H9 (cell line): ENCODE results near the gene RASAL1. TPM values are rescaled to one million over a fixed set of nuclear protein-coding genes. Genes with fewer than 3 reads are reported as not detected.

Experiments
- DNase-seq: peaks from one replicate; pipeline ENCODE4 v3.0.0-alpha.2; 2017
- H2AFZ ChIP-seq: one replicate; pipeline ENCODE4 v1.6.1; 2013; ENCODE audit warnings: mild to moderate bottlenecking, low read length, control low read depth, moderate library complexity
- H2AK5ac ChIP-seq: 2 replicates; pipeline ENCODE4 v1.6.1; 2013; ENCODE audit warnings: low read length, control low read depth, mixed read lengths; ENCODE audit not compliant: insufficient read length
- H2BK120ac ChIP-seq: one replicate; pipeline ENCODE4 v1.6.1; 2013; ENCODE audit warnings: low read depth, mild to moderate bottlenecking, low read length, control low read depth, inconsistent platforms; ENCODE audit not compliant: poor library complexity, severe bottlenecking
- H2BK12ac ChIP-seq: 2 replicates; pipeline ENCODE4 v1.6.1; 2013; ENCODE audit warnings: low read length, control low read depth, mixed read lengths, low read depth; ENCODE audit not compliant: insufficient read length
- H2BK15ac ChIP-seq: 2 replicates; pipeline ENCODE4 v1.6.1; 2013; ENCODE audit warnings: low read depth, low read length, control low read depth
- H2BK20ac ChIP-seq: one replicate; pipeline ENCODE4 v1.6.1; 2013; ENCODE audit warnings: low read depth, mild to moderate bottlenecking, low read length, control low read depth, inconsistent platforms; ENCODE audit not compliant: poor library complexity, severe bottlenecking
- H2BK5ac ChIP-seq: 2 replicates; pipeline ENCODE4 v1.6.1; 2013; ENCODE audit warnings: low read length, control low read depth, mixed read lengths; ENCODE audit not compliant: insufficient read length
- H3K14ac ChIP-seq: 2 replicates; pipeline ENCODE4 v1.6.1; 2013; ENCODE audit warnings: low read length, control low read depth; ENCODE audit not compliant: insufficient read depth
- H3K18ac ChIP-seq: 2 replicates; pipeline ENCODE4 v1.6.1; 2013; ENCODE audit warnings: low read depth, mild to moderate bottlenecking, mixed read lengths, low read length, control low read depth; ENCODE audit not compliant: insufficient read length
- H3K23ac ChIP-seq: 2 replicates; pipeline ENCODE4 v1.6.1; 2013; ENCODE audit warnings: low read length, control low read depth, mixed read lengths, low read depth; ENCODE audit not compliant: insufficient read length
- H3K23me2 ChIP-seq: 2 replicates; pipeline ENCODE4 v1.6.1; 2013; ENCODE audit warnings: low read depth, mild to moderate bottlenecking, mixed read lengths, low read length, control low read depth; ENCODE audit not compliant: insufficient read length, poor library complexity, severe bottlenecking
- H3K27ac ChIP-seq: 2 replicates; pipeline ENCODE4 v1.5.1; 2013; ENCODE audit warnings: low read length, control low read depth, mixed read lengths, low read depth; ENCODE audit not compliant: insufficient read length
- H3K27me3 ChIP-seq: 2 replicates; pipeline ENCODE4 v1.6.1; 2013; ENCODE audit warnings: low read length, control low read depth, inconsistent platforms; ENCODE audit not compliant: insufficient read depth
- H3K4ac ChIP-seq: 2 replicates; pipeline ENCODE4 v1.6.1; 2013; ENCODE audit warnings: low read depth, mild to moderate bottlenecking, control low read depth, inconsistent platforms, low read length, moderate library complexity
- H3K4me1 ChIP-seq: 2 replicates; pipeline ENCODE4 v1.6.1; 2013; ENCODE audit warnings: low read length, control low read depth, inconsistent platforms; ENCODE audit not compliant: insufficient read depth
- H3K4me2 ChIP-seq: 2 replicates; pipeline ENCODE4 v1.6.1; 2013; ENCODE audit warnings: low read length, control low read depth, mixed read lengths; ENCODE audit not compliant: insufficient read length, insufficient read depth
- H3K56ac ChIP-seq: 2 replicates; pipeline ENCODE4 v1.6.1; 2013; ENCODE audit warnings: low read depth, mild to moderate bottlenecking, mixed read lengths, low read length, control low read depth; ENCODE audit not compliant: insufficient read length
- H3K79me1 ChIP-seq: 2 replicates; pipeline ENCODE4 v1.6.1; 2013; ENCODE audit warnings: low read depth, mild to moderate bottlenecking, moderate library complexity, low read length, control low read depth, inconsistent platforms; ENCODE audit not compliant: insufficient read depth, poor library complexity, severe bottlenecking
- H3K79me2 ChIP-seq: 2 replicates; pipeline ENCODE4 v1.6.1; 2013; ENCODE audit warnings: low read length, control low read depth, inconsistent platforms; ENCODE audit not compliant: insufficient read depth
- H3K9ac ChIP-seq: 2 replicates; pipeline ENCODE4 v1.6.1; 2013; ENCODE audit warnings: low read length, control low read depth, mixed read lengths; ENCODE audit not compliant: insufficient read length; ENCODE audit errors: extremely low read depth
- H3K9me3 ChIP-seq: one replicate; pipeline ENCODE4 v1.6.1; 2013; ENCODE audit warnings: low read depth, low read length, inconsistent platforms; ENCODE audit not compliant: control insufficient read depth
- H3T11ph ChIP-seq: one replicate; pipeline ENCODE4 v1.6.1; 2013; ENCODE audit warnings: mild to moderate bottlenecking, low read length, control low read depth, inconsistent platforms
- H4K20me1 ChIP-seq: one replicate; pipeline ENCODE4 v1.6.1; 2013; ENCODE audit not compliant: control insufficient read depth, insufficient read length, insufficient read depth
- H4K5ac ChIP-seq: 2 replicates; pipeline ENCODE4 v1.6.1; 2013; ENCODE audit warnings: low read depth, mild to moderate bottlenecking, mixed read lengths, low read length, control low read depth; ENCODE audit not compliant: insufficient read length
- H4K8ac ChIP-seq: replicated peaks from 2 replicates; pipeline ENCODE4 v1.6.1; 2013; ENCODE audit warnings: low read length, control low read depth, mixed read lengths, low read depth; ENCODE audit not compliant: insufficient read length
- H4K91ac ChIP-seq: 2 replicates; pipeline ENCODE4 v1.6.1; 2013; ENCODE audit warnings: low read depth, mild to moderate bottlenecking, moderate library complexity, mixed read lengths, low read length, control low read depth; ENCODE audit not compliant: insufficient read length
- H3K27ac Mint-ChIP-seq, 3 experiments: 2 replicates in 2 of 3; 3 replicates in 1 of 3; pipeline ENCODE4 v1.8.0; 2020 to 2021; ENCODE audit warnings: mixed read lengths in 3 of 3, mild to moderate bottlenecking in 1 of 3, moderate library complexity in 1 of 3
- H3K27me3 Mint-ChIP-seq: 2 replicates; pipeline ENCODE4 v1.8.0; 2021; ENCODE audit warnings: low read depth, mild to moderate bottlenecking, moderate library complexity, mixed read lengths
- H3K36me3 Mint-ChIP-seq, 3 experiments: 2 replicates in 2 of 3; 3 replicates in 1 of 3; pipeline ENCODE4 v1.8.0; 2020 to 2021; ENCODE audit warnings: low read depth in 3 of 3, mixed read lengths in 3 of 3; ENCODE audit not compliant: insufficient read depth in 1 of 3
- H3K4me1 Mint-ChIP-seq, 2 experiments: 2 replicates each; pipeline ENCODE4 v1.8.0; 2020; ENCODE audit warnings: mixed read lengths in 2 of 2
- H3K4me3 Mint-ChIP-seq, 2 experiments: 2 replicates in 1 of 2; 3 replicates in 1 of 2; pipeline ENCODE4 v1.8.0; 2020 to 2021; ENCODE audit warnings: mild to moderate bottlenecking in 2 of 2, mixed read lengths in 2 of 2, moderate library complexity in 1 of 2
- H3K9me3 Mint-ChIP-seq, 2 experiments: 2 replicates in 1 of 2; 3 replicates in 1 of 2; pipeline ENCODE4 v1.8.0; 2020; ENCODE audit warnings: mild to moderate bottlenecking in 2 of 2, mixed read lengths in 2 of 2, moderate library complexity in 1 of 2
- WGBS: extraction: QIAGEN DNeasy Blood & Tissue Kit; methylation state at CpG from one replicate; pipeline ENCODE4 v1.1.7; 2013; ENCODE audit warnings: missing lambda C conversion rate, low lambda C conversion rate, mixed read lengths; ENCODE audit not compliant: insufficient read length; ENCODE audit errors: extremely low coverage; 5-methylcytosine and 5-hydroxymethylcytosine counted together
- total RNA-seq: library from RNA; stranded (reverse); gene quantifications from 2 replicates; pipeline ENCODE4 v1.2.1, GENCODE V29; 2021
- TF ChIP-seq, protein P1 (sequence below): fragments of 200-600 bp; sonication (generic); conservative IDR thresholded peaks from 3 replicates; pipeline ENCODE4 v1.8.0; 2021; ENCODE audit warnings: antibody characterized with exemption, mild to moderate bottlenecking

The RASAL1 gene
- total RNA-seq, 1 experiment from 2014 or later = 2.3 TPM

DNA sequence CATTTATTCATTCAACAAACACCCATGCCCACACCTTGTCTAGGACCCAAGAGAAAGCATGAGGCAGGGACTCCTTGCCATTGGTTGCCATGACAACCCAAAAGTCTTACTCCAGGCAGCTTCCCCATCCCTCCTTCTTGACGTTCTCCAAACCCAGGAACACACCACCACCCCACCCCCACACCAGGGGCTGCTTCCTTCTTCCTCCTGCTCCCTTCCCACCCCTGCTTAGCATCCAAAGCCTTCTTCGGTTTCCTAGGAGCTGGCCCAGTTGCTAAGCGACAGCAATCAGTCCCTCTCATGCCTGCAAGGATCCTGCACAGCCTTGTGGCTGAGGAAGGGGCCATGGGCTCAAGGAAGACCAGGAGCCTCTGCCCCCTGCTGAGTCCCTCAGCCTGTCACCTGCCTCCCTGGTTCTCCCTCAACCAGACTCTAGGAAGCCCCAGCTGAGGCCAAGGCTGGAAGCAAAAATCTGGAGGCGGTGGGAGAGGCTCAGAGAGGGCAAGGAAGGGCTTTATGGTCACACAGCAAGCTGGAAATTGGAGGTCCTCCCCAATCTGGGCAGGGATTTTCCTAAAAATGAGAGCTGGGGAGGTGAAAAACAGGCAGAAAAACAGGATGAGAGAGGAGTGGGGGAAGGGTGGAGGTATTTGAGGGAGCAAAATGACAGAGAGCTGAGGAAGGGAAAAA, 15.4 kb downstream of the RASAL1 start:
- no peaks in the 10 kb centered on the region for H3K27me3 ChIP-seq
- H3K9me3 ChIP-seq = no peaks in the 10 kb centered on the region
- H2BK120ac ChIP-seq = no peak overlapping the region
- no peak overlapping the region for H2BK12ac ChIP-seq
- TF ChIP-seq, protein P1, sequence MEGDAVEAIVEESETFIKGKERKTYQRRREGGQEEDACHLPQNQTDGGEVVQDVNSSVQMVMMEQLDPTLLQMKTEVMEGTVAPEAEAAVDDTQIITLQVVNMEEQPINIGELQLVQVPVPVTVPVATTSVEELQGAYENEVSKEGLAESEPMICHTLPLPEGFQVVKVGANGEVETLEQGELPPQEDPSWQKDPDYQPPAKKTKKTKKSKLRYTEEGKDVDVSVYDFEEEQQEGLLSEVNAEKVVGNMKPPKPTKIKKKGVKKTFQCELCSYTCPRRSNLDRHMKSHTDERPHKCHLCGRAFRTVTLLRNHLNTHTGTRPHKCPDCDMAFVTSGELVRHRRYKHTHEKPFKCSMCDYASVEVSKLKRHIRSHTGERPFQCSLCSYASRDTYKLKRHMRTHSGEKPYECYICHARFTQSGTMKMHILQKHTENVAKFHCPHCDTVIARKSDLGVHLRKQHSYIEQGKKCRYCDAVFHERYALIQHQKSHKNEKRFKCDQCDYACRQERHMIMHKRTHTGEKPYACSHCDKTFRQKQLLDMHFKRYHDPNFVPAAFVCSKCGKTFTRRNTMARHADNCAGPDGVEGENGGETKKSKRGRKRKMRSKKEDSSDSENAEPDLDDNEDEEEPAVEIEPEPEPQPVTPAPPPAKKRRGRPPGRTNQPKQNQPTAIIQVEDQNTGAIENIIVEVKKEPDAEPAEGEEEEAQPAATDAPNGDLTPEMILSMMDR = no peak
- H3K27ac ChIP-seq = no peak overlapping the region
- H4K91ac ChIP-seq = no peak overlapping the region
- H3K56ac ChIP-seq = no peak overlapping the region
- Mint-ChIP-seq H3K4me3 (peak overlapping the region in 1 of 2 experiments; percentile 18; a peak in 1 of 5 replicates), H3K4me1 (peaks cover 2 to 11% of the 10 kb centered on the region in 2 experiments; a peak in 3 of 4 replicates), H3K27ac (no peak overlapping the region), H3K36me3 (peaks cover 4 to 9% (median 4%) of the 10 kb centered on the region in 3 experiments; a peak in 5 of 7 replicates), H3K27me3 (peaks cover 3% of the 10 kb centered on the region), H3K9me3 (peaks cover 4 to 7% of the 10 kb centered on the region in 2 experiments; a peak in 4 of 5 replicates)
- H2BK15ac ChIP-seq = no peak overlapping the region
- no peak overlapping the region for H3K14ac ChIP-seq
- H3K23me2 ChIP-seq = no peaks in the 10 kb centered on the region
- H4K8ac ChIP-seq = no peak overlapping the region
- H4K5ac ChIP-seq = no peak overlapping the region
- H3K4me1 ChIP-seq = no peaks in the 10 kb centered on the region
- no peak for DNase-seq
- no peaks in the 10 kb centered on the region for H3K79me1 ChIP-seq
- no peak overlapping the region for H2AK5ac ChIP-seq
- no peak overlapping the region for H2AFZ ChIP-seq
- no peak overlapping the region for H3K23ac ChIP-seq
- H3K18ac ChIP-seq = no peak overlapping the region
- no peak overlapping the region for H2BK20ac ChIP-seq
- H4K20me1 ChIP-seq = no peaks in the 10 kb centered on the region
- no peak overlapping the region for H3T11ph ChIP-seq
- no CpG with 5 or more reads among the region's 4 CpGs for WGBS
- no peak overlapping the region for H2BK5ac ChIP-seq
- no peak overlapping the region for H3K9ac ChIP-seq
- H3K79me2 ChIP-seq = no peaks in the 10 kb centered on the region
- H3K4me2 ChIP-seq = no peak overlapping the region
- no peak overlapping the region for H3K4ac ChIP-seq
